UCSD-AML1 (cell line): ENCODE measurements around the gene TRAPPC10.
A peak's percentile ranks its signal among the peaks of the same experiment; 100 is the strongest.

Source experiments
- DNase-seq: peaks from one replicate; lab custom pipeline; 2025; ENCODE audit not compliant: unreplicated experiment; lab: John Stamatoyannopoulos, UW

Gene TRAPPC10

DNA sequence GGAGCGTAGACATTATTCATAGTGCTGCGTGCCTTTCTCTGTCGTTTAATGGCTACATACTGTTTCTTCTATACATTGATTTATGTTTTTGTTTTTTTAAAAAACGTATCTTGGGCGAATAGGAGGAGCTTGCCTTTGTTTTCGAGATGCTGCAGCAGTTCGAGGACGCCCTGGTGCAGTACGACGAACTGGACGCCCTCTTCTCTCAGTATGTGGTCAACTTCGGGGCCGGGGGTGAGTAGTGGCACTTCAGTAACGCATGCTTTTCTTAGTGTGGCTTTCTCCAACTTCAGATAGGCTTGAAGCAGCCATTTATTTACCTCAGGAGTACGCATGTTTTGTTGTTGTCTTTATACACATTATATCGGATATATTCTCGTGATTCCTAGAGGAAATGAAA lies 46.9 kb downstream of the TRAPPC10 start:
- no peak for DNase-seq

DNA sequence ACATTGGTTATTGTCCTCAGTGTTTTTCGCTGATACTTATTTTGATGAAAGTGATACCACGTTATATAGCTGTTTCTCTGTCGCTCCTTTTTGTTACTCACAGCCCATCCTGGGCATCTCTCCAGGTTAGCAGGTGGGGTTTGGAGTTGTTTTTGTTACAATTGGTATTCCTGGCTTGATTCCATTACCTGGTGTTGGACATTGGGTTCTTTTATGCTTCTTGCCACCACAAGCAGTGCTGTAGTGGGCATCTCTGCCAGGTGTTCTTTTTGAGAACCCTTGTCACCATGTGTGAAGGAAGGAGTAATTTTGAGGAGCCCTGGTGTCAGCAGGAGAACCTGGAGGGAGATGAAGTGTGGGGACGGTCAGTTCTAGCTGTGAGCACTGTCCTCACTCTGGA lies 47.6 kb downstream of the TRAPPC10 start:
- no peak for DNase-seq

DNA sequence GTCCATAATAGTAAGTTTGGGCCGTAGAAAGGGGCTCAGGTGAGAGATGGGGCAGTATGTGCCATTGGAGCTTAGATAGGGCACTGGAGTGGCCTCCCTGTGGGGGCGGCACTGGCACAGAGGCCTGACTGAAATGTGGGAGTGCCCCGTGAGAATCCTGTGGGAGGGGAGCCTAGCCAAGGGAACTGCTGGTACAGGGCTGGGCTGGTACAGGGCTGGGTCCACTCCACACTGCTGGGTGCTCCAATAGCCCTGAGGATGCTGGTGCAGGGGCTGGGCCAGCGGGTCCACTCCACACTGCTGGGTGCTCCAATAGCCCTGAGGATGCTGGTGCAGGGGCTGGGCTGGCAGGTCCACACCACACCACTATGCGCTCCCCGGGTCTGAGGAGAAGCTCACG lies 50.3 kb downstream of the TRAPPC10 start:
- no peak for DNase-seq

DNA sequence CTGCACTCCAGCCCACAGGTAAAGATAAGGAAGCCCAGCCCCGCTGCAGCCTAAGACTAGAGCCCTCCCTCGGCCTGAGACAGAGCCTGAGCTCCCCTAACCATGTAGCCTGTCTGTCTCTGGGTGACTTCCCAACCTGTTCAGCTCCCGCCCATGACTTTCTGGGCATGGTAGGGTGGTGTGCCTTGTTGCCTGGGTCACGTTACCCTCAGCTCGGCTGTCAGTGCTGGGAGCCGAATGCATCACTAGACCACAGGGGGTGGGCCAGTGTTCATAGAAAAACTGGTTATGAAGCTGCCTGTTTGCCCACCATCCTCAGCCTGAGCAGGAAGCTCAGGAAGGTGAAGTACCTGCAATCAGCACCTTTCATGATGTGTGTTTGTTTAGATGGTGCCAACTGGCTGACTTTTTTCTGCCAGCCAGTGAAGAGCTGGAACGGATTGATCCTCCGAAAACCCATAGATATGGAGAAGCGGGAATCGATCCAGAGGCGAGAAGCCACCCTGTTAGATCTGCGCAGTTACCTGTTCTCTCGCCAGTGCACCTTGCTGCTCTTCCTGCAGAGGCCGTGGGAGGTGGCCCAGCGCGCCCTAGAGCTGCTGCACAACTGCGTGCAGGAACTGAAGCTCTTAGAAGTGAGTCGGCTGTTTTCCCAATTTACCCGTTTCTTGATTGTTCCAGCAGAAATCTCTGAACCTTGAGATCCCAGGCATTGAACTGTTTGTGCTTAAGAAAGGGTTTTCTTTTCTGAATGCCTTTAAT lies 51.2 kb downstream of the TRAPPC10 start:
- no peak for DNase-seq

DNA sequence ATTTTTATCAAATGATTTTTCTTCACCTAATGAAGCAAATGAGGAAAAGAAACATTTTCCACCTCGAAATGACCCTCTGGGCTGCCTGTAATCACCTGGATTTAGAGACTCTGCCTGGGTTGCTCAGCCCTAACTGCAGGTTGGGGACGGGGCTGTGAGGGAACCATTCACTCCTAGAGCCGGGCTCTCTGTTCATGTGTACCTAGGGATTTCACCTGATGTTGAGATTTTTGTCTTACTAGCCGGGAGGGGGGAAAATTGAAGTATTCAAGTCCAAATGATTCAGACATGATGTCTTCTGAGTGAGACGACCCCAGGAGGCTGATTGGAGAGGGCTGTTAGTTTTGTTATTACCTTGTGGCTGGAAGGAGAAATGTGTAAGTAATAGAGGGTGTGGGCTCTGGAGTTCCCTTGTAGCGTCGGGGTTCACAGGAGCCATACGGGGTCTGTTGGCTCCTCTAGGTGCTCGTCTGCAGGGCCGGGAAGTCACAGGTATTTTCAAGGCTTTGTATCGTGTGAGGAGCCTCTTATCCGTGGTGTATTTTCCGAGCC lies 52.8 kb downstream of the TRAPPC10 start:
- DNase-seq = no peak

DNA sequence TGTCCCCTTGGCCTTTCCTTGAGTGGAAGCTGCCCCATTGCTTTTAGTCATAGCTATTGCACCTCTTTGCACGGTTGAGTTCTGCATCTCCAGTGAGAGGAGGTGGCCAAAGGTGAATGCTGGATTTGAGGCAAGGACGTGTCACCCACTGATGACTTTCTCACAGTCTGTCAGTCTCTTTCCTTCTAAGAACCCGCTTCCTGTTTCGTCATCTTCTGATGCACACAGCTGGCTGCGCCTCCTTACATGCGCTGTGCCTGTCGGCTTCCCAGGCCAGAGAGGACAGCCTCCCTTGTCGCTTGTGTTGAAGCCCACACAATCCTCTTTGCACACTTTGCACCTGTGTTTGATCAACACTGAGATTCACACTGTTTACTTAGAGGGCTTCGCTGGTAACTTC lies 53.3 kb downstream of the TRAPPC10 start:
- DNase-seq = peak; percentile 38

DNA sequence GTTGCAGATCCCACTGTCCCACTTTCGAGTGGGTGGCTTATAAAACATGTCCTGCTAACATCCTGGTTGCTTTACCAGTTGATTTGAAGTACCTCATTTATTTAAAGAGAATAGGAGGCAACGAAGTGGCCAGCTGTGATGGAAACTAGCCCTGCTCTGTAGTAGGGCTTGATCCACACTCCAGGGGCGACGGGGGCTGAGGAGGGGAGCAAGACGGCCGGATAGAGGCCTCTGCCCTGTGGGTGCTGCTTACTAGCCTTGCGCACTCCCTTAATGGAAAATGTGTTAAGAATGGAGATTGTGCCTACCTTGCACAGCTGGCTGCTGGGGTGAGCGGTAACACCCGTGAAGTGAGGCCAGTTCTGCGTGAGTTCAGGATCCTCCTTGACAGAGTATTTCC lies 54.0 kb downstream of the TRAPPC10 start:
- no peak for DNase-seq

DNA sequence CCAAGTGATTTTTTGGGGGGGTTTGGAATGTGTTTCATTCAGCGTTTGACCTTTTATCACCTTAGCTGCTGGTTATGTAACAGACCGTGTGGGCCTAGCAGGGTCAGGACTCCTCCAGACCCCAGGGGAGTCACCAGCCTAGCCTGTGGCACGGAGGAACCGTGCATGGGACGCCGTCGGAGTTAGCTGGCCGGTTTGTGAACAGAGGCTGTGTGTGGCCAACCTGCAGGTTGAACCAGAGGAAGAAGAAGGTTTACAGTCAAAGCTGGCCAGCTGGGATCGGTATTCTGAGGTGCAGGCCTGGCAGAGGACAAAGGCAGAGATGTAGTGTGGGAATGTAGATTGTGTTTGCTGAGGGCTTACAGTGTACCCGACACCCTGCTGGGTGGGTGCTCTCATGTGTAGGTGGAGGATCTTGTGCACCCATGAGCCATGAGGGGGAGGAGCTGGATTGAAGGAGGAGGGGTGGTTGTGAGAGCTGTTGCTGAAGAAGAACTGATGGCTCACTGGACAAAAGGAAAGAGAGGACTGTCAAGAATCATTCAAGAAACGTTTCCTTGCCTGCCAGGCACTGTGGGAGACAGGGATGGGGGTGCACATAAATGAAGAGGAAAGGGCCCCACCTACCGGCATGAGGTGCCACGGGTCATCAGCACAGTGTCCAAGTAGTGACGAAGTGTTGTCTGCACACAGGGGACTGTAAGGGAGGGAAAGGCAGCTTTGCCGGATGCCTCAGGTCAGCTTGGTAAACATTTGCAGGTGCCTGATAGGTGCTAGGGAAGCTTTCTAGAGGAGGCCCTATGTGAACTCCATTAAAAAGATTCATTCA lies 55.1 kb downstream of the TRAPPC10 start:
- no peak for DNase-seq

DNA sequence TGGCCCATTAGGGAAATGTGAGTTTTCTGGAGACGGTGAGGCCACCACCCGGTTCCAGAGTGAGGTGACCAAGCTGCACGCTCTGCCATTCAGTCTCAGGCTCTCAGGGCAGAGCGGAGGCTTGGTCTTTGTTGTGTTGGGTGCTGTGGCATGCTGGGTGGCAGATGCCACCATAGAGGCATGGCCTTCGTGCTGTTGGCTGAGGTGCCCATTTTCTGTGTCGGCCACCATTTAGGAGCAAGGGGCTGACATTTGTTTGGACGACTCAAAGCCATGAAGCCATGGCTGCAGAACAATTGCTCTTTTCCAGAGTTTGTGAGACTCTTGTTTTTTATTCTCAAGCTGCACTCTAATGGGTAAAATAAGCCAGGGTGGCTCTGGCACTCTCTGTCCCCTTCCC lies 58.3 kb downstream of the TRAPPC10 start:
- no peak for DNase-seq

DNA sequence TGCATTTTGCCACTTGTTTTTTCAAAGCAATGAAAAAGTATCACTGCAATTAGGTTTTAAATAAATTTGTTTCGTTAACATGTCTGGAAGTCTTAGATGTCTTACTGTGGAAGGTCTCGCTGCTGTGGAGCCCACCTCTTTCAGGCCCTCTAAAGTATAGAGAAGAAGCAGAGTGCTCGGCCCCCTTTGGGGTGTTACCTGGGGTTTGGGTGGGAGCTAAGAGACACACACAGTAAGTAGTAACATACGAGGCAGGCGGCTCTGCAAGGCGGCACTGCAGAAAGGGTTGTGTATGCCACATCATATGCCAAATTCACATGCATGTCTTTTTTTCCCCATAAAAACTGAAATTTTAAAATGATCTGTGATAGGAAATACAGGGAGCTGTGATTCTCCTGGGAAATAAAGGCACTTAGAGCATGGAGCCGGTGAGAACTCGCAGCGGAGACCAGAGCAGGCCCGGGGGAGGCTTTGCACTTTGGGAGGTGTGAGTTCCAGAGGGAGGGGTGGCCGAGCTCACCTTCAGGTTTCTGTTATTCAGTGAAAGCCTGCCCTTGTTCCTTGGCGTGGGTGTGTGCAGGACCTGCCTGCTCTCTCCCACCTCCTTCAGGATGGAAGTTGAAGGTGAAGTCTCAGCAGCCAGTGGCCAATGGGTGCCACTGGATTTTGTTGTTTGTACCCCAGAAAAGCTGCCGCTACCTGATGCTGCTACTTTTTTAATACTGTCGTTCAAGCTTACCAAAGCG lies 59.4 kb downstream of the TRAPPC10 start:
- no peak for DNase-seq

DNA sequence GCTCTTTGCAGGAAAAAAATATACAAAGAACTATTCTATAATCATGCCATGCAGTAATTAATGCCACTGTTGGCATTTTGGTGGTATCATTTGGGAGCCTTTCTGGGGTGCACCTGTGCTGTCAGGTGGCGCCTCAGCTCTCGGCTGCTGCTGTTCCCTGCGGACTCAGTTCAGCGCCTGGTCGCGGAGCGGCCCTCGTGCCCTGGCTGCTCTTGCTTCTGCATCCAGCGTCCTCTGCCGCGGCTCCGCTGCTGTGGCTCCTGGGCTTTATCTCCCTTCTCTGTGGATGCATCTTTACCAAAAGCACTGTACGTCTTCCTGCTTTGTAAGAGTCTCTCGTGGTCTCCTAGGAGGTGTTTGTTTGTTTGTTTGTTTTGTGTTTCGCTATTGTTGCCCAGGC lies 60.0 kb downstream of the TRAPPC10 start:
- DNase-seq = no peak

DNA sequence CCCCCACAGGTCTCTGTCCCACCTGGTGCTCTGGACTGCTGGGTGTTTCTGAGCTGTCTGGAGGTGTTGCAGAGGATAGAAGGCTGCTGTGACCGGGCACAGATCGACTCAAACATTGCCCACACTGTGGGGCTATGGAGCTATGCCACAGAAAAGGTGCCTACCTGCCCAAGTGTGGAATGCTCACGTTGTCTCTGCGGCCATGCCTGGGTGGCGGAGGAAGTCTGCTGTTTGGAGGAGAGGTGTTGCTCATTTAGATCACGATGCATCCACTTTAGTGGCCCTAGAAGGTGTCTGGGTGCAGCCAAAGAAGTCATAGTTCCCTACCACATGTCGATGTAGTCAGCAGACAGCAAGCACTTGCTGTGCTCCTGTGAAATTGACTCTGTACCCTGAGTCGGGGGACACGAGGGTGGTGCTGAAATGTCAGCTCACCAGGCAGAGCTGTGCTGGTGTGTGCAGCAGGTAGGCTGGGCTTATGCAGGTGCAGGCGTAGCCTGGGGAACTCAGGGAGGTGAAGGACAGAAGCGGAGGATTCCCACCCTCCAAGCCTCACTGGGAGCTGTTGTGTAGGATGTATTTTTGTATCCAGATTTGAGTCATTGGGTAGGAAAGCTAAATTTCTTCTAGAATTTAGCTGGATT lies 62.3 kb downstream of the TRAPPC10 start:
- no peak for DNase-seq

DNA sequence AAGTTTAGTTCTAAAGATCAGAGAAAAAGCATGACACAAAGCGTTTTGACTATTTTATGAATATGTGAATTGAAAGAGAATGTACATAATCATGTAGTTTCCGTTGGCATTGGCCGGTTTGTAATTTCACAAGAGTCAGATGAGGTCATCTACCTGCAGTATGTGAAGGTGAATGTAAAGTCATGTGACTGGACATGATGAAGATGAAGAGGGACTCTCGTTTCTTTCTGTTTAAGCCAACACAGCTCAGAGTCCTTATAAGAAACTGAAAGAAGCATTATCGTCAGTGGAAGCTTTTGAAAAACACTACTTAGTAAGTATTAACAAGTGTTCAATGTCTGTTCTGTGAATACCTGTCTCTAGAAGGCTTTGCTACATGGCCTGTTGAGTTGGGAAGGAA lies 64.2 kb downstream of the TRAPPC10 start:
- DNase-seq = no peak

DNA sequence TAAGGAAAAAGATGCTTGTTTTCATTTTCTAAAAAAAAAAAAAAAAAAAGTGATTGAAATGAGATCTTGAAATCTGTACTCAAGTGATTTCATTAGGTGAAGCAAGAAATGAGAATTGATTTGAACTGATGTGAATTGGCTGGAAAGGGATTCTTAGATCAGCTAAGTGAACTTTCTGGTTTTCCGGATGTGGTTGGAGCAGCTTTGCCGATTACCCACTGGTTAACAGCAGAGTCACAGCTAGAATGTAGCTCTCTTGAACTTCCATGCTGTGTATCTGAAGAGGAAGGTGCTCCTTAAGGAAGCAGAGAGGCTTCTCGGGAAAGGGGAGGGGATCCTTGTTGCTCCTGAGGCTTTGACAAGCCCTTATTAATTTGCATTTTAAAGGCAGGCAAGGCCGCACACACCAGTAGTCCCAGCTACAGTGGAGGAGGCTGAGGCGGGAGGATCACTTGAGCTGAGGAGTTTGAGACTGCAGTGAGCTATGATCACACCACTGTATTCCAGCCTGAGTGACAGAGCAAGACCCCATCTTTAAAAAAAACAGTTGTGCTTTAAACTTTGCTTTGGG lies 66.4 kb downstream of the TRAPPC10 start:
- no peak for DNase-seq

DNA sequence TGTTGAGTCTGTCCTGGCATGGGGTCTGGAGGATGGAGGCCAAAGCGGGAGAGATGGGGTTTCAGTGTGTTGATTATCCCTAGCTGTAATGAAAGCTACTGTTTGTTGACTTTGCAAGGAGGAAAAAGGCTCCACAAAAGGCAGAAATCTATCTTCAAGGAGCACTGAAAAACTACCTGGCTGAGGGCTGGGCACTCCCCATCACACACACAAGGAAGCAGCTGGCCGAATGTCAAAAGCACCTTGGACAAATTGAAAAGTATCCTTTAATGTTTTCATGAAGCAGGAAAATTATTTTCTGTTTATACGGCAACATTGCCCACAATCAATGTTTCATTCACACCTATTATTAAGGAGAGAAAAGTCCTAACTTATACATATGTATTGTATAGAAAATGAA lies 67.3 kb downstream of the TRAPPC10 start:
- no peak for DNase-seq

DNA sequence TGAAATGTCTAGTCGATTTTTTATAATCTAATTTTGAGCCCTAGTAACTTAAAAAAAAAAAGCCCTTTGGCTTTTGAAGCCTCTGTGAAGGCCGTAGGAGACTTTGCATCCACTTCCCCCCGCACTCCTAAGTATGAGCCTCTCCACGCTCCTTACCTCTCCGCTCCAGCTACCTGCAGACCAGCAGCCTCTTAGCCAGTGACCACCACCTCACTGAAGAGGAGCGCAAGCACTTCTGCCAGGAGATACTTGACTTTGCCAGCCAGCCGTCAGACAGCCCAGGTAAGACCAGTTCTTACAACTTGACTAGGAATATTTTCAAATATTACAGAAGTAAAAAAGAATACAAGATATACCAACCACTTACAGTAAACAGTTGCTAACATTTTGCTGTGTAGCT lies 67.7 kb downstream of the TRAPPC10 start:
- DNase-seq = no peak

DNA sequence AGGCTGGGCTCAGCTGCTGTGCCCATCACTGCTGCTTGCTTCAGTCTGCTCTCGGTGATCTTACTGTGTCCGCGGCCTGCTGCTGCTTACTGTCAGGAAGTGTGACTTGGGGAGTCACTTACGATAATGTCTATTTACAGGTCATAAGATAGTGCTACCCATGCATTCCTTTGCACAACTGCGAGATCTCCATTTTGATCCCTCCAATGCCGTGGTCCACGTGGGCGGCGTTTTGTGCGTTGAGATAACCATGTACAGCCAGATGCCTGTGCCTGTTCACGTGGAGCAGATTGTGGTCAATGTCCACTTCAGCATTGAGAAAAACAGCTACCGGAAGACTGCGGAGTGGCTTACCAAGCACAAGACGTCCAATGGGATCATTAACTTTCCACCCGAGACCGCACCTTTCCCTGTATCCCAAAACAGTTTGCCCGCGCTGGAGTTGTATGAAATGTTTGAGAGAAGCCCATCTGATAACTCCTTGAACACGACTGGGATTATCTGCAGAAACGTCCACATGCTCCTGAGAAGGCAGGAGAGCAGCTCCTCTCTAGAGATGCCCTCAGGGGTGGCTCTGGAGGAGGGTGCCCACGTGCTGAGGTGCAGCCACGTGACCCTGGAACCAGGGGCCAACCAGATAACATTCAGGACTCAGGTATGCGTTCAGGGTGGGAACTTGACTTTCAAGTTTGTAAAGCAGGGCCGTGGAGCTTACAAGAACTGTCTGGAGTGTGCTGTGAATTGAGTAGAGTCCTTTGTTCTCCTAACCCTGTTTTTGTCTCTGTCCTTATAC lies 70.7 kb downstream of the TRAPPC10 start:
- DNase-seq = no peak

DNA sequence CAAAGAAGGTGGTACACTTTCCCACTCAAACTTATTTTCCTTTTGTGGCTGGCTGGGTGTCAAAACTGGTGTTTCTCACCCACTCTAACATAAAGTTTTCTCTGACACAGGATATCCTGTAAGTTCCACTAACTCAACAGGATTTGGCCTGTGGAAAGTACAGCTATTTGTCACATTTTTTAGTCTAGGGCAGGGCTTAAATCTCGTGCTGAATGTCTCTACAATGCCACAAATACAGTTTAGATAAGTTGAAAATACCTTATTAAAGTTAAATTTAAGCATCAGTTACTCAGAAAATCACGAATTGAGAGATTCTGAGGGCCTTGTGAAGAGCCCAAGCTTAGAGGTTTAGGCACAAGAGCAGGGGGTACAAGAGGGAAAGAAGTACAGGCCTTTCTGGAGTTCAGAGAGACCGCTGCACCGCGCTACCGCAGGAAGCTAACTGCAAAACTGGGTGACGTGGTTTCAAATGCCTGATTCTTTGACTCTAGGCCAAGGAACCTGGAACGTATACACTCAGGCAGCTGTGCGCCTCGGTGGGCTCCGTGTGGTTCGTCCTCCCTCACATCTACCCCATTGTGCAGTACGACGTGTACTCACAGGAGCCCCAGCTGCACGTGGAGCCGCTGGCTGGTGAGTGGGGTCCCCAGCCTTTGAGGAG lies 71.7 kb downstream of the TRAPPC10 start:
- no peak for DNase-seq

DNA sequence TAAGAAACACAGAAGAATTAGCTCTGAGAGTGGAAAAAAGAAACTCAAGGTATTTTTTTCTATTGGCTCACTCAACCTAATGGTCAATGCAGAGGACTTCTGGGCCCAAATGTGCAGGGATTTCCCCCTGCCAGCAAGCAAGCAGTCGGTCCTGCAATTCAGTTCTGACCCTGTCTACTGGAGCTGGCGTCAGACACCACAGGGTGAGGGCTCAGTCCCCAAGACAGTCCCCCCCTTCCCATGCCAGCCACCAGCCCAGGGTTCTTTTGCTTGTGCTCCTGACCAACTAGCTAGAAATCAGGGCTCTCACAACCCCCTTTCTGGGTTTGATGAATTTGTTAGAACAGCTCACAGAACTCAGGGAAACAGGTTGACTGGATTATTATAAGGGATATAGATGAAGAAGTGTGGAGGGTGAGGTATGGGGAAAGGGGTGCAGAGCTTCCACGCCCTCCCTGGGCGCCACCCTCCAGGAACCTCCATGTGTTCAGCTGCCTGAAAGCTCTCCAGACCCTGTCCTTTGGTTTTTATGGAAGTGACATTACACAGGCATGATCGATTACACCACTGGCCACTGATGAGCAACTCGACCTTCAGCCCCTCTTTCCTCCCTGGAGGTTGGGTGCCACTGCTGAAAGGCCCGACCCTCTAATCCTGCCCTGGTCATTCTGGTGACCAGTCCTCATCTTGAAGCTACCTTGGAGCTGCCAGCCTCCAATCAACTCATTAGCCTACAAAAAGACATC lies 72.6 kb downstream of the TRAPPC10 start:
- DNase-seq = no peak
